K562 (cell line): ENCODE data around the gene MOSPD3. TPM values are rescaled to one million over a fixed set of nuclear protein-coding genes. Genes with fewer than 3 reads are reported as not detected.

Experiments
- ARHGAP35 ChIP-seq: fragments of 450-650 bp; IDR thresholded peaks from 2 replicates; pipeline ENCODE4 v1.6.1; 2018; ENCODE audit not compliant: partially characterized antibody
- ATF1 ChIP-seq, 2 experiments: fragments of 450-650 bp in 1 of 2; IDR thresholded peaks; 2 replicates each; pipeline ENCODE4 v1.6.1; 2016; ENCODE audit warnings: missing compliant biosample characterization in 1 of 2, missing genetic modification characterization in 1 of 2
- BDP1 ChIP-seq: IDR thresholded peaks from 3 replicates; pipeline ENCODE4 v1.6.1; 2011; ENCODE audit not compliant: insufficient read length, insufficient read depth
- CHD1 ChIP-seq: fragments of 200-600 bp; sonication (generic); IDR thresholded peaks from one replicate; pipeline ENCODE4 v1.6.1; 2012; ENCODE audit warnings: mild to moderate bottlenecking, moderate library complexity, low read length, inconsistent platforms
- DIDO1 ChIP-seq: fragments of 450-650 bp; IDR thresholded peaks from 2 replicates; pipeline ENCODE4 v1.6.1; 2016; ENCODE audit warnings: low read depth, missing biosample characterization, missing genetic modification characterization
- FIP1L1 ChIP-seq: fragments of 200-400 bp; formaldehyde crosslinking; IDR thresholded peaks from 2 replicates; pipeline ENCODE4 v1.6.1; 2018; ENCODE audit warnings: mild to moderate bottlenecking, low read depth, low read length; ENCODE audit not compliant: poor library complexity, severe bottlenecking
- HDAC2 ChIP-seq: fragments of 450-650 bp; IDR thresholded peaks from 2 replicates; pipeline ENCODE4 v1.6.1; 2016; ENCODE audit warnings: mild to moderate bottlenecking
- HNRNPUL1 ChIP-seq: fragments of 200-400 bp; formaldehyde crosslinking; IDR thresholded peaks from 2 replicates; pipeline ENCODE4 v1.6.1; 2017; ENCODE audit warnings: low read length
- MAFF ChIP-seq: IDR thresholded peaks from 2 replicates; pipeline ENCODE4 v1.6.1; 2012; ENCODE audit warnings: low read length, improper control_type of control experiment
- MEF2A ChIP-seq: IDR thresholded peaks from 2 replicates; pipeline ENCODE4 v1.6.1; 2011; ENCODE audit warnings: low read depth, mild to moderate bottlenecking, low read length, moderate library complexity; ENCODE audit not compliant: control insufficient read depth
- RBM17 ChIP-seq: fragments of 200-400 bp; formaldehyde crosslinking; IDR thresholded peaks from 2 replicates; pipeline ENCODE4 v1.6.1; 2017; ENCODE audit warnings: low read depth, mild to moderate bottlenecking, low read length, borderline replicate concordance
- RFX7 ChIP-seq: fragments of 250-450 bp; sonication (Bioruptor Pico); IDR thresholded peaks from 2 replicates; pipeline ENCODE4 v1.5.1; 2021; ENCODE audit warnings: mild to moderate bottlenecking
- SMARCE1 ChIP-seq: fragments of 450-650 bp; IDR thresholded peaks from 2 replicates; pipeline ENCODE4 v1.7.1; 2016; ENCODE audit warnings: mild to moderate bottlenecking
- ZNF699 ChIP-seq: fragments of 250-450 bp; sonication (Bioruptor Pico); IDR thresholded peaks from 2 replicates; pipeline ENCODE4 v1.8.0; 2021; ENCODE audit warnings: mild to moderate bottlenecking, moderate library complexity; ENCODE audit not compliant: insufficient replicate concordance
- polyA plus RNA-seq, 8 experiments: library from polyadenylated mRNA; depleted of rRNA in 4 of 8; stranded (reverse) in 5 of 8; unstranded in 3 of 8; fragments of >200 nt; fragmentation: Nextera tagmentation in 2 of 8; fragmentation: Illumina TruSeq in 1 of 8; extraction: Ambion mirVana in 2 of 8; extraction: Trizol in 1 of 8; gene quantifications; 2 replicates each; pipeline versions ENCODE4 v1.2.1 to v1.2.3, GENCODE V29; 2011 to 2014; ENCODE audit warnings: inconsistent platforms in 1 of 8, missing spikeins in 1 of 8
- total RNA-seq, 7 experiments: library from RNA; depleted of rRNA in 6 of 7; stranded (reverse); fragments of >200 nt in 6 of 7; fragmentation: Illumina TruSeq in 2 of 7; extraction: Trizol in 2 of 7; gene quantifications; 2 replicates each; pipeline versions ENCODE4 v1.2.1 to v1.2.3, GENCODE V29; 2011 to 2021; ENCODE audit warnings: low replicate concordance in 1 of 7
- TF ChIP-seq, protein P1 (sequence below): fragments of 250-450 bp; sonication (Bioruptor Pico); IDR thresholded peaks from 2 replicates; pipeline ENCODE4 v1.8.0; 2021; ENCODE audit warnings: moderate library complexity, mild to moderate bottlenecking, inconsistent platforms
- TF ChIP-seq, protein P2 (sequence below): sonication (generic); formaldehyde crosslinking; IDR thresholded peaks from 2 replicates; pipeline ENCODE4 v1.8.0; 2022; ENCODE audit warnings: missing genetic modification reagents, mild to moderate bottlenecking, borderline replicate concordance
- TF ChIP-seq, protein P3 (sequence below): sonication (generic); formaldehyde crosslinking; IDR thresholded peaks from 2 replicates; pipeline ENCODE4 v1.9.0; 2022; ENCODE audit warnings: mild to moderate bottlenecking, missing genetic modification reagents
- TF ChIP-seq, protein P4 (sequence below): fragments of 450-650 bp; IDR thresholded peaks from 2 replicates; pipeline ENCODE4 v1.6.1; 2018; ENCODE audit warnings: mild to moderate bottlenecking, low read depth; ENCODE audit not compliant: partially characterized antibody
- TF ChIP-seq, protein P5 (sequence below): fragments of 450-650 bp; IDR thresholded peaks from 2 replicates; pipeline ENCODE4 v1.6.1; 2016; ENCODE audit warnings: borderline replicate concordance

MOSPD3 gene
- total and polyA plus RNA-seq, 9 of the 15 experiments (the other 6 are each of a cell fraction or from before 2014, with no cell fraction given) = 1.4 to 32.1 (median 7.3) TPM

DNA sequence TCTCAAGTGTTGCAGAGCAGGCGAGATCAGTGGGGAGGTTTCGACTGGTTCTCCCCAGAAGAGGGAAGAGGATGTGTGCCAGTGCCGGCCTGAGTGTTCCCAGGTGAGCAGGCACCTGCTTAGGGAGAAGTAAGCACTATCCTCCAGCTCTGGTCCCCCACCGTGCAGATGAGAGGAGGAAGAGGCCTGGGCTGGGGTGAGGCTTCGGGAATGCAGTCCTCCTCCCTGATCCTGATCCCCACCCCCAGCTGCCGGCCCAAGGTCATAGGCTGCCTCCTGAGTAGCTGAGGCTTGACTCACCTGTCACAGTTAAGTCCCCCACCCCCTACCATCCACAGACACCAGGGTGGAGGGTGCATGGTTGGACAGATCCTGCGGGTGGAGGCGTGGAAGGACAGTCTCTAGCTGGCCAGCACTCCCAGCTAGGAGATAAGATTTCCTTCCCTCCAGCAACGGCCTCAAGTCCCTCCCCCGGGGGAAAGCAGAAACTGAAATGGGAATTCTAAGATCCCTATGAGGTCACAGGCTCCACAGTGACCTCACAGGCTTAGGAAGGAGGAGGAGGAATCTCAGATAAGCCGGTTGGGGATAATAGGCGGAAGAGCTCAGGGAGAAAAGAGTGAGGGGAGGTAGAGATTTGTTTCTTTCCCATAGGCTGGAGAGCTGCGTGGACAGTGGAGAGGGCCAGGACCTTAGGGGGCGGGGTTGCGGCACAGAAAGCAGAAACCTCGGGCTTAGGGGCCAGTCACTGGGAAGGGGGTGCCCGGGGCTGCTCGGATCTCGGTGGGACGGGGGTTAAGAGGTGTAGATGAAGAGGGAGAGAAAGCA is 27.4 kb upstream of the MOSPD3 start (continued):
- TF ChIP-seq, protein P1, sequence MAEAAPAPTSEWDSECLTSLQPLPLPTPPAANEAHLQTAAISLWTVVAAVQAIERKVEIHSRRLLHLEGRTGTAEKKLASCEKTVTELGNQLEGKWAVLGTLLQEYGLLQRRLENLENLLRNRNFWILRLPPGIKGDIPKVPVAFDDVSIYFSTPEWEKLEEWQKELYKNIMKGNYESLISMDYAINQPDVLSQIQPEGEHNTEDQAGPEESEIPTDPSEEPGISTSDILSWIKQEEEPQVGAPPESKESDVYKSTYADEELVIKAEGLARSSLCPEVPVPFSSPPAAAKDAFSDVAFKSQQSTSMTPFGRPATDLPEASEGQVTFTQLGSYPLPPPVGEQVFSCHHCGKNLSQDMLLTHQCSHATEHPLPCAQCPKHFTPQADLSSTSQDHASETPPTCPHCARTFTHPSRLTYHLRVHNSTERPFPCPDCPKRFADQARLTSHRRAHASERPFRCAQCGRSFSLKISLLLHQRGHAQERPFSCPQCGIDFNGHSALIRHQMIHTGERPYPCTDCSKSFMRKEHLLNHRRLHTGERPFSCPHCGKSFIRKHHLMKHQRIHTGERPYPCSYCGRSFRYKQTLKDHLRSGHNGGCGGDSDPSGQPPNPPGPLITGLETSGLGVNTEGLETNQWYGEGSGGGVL = no peak
- TF ChIP-seq CHD1 (no peak), ARHGAP35 (peak; percentile 31), BDP1 (no peak), MEF2A (no peak), SMARCE1 (no peak), MAFF (no peak), ZNF699 (CRISPR knock-in tag) (no peak), HDAC2 (peak; percentile 67; the same call in 1 of the 2 replicates), RFX7 (CRISPR knock-in tag) (no peak), DIDO1 (0 out of 2 replicates have a peak, but pooled peaks have one; percentile 18), HNRNPUL1 (no peak), ATF1 (CRISPR knock-in tag; IDR thresholded peaks at IDR 0.05) (no peak), ATF1 (tag; IDR thresholded peaks at IDR 0.05) (peak; percentile 72), RBM17 (no peak), FIP1L1 (no peak)
- TF ChIP-seq, protein P2, sequence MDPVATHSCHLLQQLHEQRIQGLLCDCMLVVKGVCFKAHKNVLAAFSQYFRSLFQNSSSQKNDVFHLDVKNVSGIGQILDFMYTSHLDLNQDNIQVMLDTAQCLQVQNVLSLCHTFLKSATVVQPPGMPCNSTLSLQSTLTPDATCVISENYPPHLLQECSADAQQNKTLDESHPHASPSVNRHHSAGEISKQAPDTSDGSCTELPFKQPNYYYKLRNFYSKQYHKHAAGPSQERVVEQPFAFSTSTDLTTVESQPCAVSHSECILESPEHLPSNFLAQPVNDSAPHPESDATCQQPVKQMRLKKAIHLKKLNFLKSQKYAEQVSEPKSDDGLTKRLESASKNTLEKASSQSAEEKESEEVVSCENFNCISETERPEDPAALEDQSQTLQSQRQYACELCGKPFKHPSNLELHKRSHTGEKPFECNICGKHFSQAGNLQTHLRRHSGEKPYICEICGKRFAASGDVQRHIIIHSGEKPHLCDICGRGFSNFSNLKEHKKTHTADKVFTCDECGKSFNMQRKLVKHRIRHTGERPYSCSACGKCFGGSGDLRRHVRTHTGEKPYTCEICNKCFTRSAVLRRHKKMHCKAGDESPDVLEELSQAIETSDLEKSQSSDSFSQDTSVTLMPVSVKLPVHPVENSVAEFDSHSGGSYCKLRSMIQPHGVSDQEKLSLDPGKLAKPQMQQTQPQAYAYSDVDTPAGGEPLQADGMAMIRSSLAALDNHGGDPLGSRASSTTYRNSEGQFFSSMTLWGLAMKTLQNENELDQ (CRISPR knock-in tag) = no peak
- TF ChIP-seq, protein P3, sequence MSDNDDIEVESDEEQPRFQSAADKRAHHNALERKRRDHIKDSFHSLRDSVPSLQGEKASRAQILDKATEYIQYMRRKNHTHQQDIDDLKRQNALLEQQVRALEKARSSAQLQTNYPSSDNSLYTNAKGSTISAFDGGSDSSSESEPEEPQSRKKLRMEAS = peak; percentile 34; the same call in 1 of the 2 replicates
- TF ChIP-seq, protein P4, sequence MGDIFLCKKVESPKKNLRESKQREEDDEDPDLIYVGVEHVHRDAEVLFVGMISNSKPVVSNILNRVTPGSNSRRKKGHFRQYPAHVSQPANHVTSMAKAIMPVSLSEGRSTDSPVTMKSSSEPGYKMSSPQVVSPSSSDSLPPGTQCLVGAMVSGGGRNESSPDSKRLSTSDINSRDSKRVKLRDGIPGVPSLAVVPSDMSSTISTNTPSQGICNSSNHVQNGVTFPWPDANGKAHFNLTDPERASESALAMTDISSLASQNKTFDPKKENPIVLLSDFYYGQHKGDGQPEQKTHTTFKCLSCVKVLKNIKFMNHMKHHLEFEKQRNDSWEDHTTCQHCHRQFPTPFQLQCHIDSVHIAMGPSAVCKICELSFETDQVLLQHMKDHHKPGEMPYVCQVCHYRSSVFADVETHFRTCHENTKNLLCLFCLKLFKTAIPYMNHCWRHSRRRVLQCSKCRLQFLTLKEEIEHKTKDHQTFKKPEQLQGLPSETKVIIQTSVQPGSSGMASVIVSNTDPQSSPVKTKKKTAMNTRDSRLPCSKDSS = no peak
- TF ChIP-seq, protein P5, sequence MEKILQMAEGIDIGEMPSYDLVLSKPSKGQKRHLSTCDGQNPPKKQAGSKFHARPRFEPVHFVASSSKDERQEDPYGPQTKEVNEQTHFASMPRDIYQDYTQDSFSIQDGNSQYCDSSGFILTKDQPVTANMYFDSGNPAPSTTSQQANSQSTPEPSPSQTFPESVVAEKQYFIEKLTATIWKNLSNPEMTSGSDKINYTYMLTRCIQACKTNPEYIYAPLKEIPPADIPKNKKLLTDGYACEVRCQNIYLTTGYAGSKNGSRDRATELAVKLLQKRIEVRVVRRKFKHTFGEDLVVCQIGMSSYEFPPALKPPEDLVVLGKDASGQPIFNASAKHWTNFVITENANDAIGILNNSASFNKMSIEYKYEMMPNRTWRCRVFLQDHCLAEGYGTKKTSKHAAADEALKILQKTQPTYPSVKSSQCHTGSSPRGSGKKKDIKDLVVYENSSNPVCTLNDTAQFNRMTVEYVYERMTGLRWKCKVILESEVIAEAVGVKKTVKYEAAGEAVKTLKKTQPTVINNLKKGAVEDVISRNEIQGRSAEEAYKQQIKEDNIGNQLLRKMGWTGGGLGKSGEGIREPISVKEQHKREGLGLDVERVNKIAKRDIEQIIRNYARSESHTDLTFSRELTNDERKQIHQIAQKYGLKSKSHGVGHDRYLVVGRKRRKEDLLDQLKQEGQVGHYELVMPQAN = no peak; the same call in 1 of the 2 replicates
